Hepatocyte (in vitro differentiated cells): ENCODE results near the gene EFCAB9.

Experiments
- EZH2 ChIP-seq: fragments of 200-600 bp; sonication (generic); IDR thresholded peaks from 2 replicates; pipeline ENCODE4 v1.6.1; 2016; ENCODE audit warnings: antibody characterized with exemption, mild to moderate bottlenecking, borderline replicate concordance
- TF ChIP-seq, protein P1 (sequence below): fragments of 200-600 bp; sonication (generic); IDR thresholded peaks from 2 replicates; pipeline ENCODE4 v1.5.1; 2016; ENCODE audit warnings: antibody characterized with exemption, mild to moderate bottlenecking; ENCODE audit not compliant: poor library complexity

GRCh38 chr5:172144291-172144815, 49.6 kb upstream of the EFCAB9 start:
- TF ChIP-seq, protein P1, sequence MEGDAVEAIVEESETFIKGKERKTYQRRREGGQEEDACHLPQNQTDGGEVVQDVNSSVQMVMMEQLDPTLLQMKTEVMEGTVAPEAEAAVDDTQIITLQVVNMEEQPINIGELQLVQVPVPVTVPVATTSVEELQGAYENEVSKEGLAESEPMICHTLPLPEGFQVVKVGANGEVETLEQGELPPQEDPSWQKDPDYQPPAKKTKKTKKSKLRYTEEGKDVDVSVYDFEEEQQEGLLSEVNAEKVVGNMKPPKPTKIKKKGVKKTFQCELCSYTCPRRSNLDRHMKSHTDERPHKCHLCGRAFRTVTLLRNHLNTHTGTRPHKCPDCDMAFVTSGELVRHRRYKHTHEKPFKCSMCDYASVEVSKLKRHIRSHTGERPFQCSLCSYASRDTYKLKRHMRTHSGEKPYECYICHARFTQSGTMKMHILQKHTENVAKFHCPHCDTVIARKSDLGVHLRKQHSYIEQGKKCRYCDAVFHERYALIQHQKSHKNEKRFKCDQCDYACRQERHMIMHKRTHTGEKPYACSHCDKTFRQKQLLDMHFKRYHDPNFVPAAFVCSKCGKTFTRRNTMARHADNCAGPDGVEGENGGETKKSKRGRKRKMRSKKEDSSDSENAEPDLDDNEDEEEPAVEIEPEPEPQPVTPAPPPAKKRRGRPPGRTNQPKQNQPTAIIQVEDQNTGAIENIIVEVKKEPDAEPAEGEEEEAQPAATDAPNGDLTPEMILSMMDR: no peak
- no peak for TF ChIP-seq EZH2
